NCI-H2171 (cell line): ENCODE data around the gene AGPAT3.
"Not testable (repeated sequence)": the region's sequence is repeated elsewhere in the genome, so short reads cannot be mapped to it uniquely, and the experiment has no call there.

Experiments
- DNase-seq: peaks from one replicate; lab custom pipeline; 2025; lab: John Stamatoyannopoulos, UW

Gene AGPAT3

GRCh38 chr21:43864962-43865539, at the start of gene AGPAT3:
AGPAT3 (plus strand) TSS chr21:43865223; CDS start chr21:43959682, 94,459 bp downstream.
- DNase-seq = no peak

GRCh38 chr21:43815991-43816390, 49.0 kb upstream of the AGPAT3 start:
- DNase-seq = no peak

DNA sequence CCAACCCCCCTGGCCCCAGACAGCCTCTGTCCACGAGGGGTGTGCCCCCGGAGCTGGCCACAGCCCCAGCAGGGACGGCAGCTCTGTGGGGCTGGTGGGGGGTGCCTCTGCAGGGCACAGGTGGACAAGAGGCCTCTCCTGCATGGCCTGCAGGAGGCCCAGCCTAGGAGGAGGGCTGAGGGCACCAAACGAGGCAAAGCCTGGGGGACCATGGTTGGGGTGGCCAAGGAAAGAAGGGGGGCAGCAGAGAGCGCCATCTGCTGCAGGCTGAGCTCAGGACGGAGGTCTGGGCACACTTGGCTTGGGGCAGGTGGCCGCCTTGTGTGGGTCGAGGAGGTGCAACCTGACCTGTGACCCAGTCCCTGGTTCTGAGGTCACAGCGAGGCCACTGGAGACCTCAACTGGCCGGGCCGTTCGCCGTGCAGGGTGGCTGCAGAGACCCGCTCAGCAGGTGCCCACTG, 48.4 kb upstream of the AGPAT3 start:
- DNase-seq = no peak

DNA sequence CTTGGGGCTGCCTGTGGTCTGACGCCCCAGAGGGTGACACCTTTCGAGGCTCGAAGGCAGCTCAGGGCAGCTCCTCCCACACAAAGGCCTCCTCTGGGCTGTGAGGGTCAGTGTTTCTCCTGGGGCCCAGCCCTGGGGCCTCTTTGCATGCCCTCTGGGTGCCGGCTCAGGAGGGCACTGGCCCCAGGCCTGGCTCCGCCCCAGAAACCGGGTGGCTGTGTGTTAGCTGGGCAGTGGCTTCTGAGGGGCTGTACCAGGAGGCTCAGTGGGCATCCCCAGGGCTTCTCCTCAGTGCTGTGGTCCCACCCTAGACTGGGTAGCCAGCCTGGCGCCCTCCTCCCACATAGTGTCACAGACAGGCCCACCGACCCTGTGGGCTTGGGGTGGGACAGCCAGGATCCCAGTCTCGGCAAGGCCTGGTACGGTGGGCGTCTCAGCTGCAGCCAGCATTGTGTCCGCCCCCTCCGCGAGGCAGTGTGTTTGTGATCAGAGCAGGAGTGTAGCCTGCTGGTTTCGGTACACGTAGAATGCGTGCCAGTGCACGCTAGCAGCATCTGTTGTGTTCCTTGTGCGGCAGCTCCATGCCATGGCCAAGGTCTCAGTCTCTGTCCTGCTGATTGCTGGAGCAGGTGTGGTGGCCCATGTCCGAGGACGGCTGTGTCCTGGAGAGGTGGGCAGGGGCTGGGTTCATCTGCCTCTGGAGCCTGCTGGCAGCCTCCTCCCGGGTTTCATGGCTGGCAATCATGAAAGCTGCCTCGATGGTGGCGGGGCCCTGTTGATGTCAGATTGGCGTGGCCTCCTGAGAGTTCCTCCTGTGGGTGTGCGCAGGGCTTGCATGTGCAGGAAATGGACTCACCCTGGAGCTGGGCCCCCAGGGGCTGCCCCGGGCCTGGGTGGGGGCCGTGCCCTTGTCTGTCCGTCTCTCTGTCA, 47.6 kb upstream of the AGPAT3 start:
- no peak for DNase-seq

- no peak for DNase-seq
Observed at GRCh38 chr21:43818685-43819084, 46.3 kb upstream of the AGPAT3 start.

- DNase-seq = no peak
Observed at GRCh38 chr21:43819511-43820405, 45.3 kb upstream of the AGPAT3 start.

- no peak for DNase-seq
Observed at GRCh38 chr21:43820466-43820865, 44.6 kb upstream of the AGPAT3 start.

DNA sequence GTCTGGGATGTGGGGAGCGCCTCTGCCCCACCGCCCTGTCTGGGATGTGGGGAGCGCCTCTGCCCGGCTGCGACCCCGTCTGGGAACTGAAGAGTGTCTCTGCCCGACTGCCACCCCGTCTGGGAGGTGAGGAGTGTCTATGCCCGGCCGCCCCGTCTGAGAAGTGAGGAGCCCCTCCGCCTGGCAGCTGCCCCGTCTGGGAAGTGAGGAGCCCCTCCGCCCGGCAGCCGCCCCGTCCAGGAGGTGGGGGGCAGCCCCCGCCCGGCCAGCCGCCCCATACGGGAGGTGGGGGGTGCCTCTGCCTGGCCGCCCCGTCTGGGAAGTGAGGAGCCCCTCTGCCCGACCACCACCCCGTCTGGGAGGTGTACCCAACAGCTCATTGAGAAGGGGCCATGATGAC, 42.9 kb upstream of the AGPAT3 start:
- not testable (repeated sequence) for DNase-seq

- DNase-seq = not testable (repeated sequence)
Observed at GRCh38 chr21:43822741-43823140, 42.3 kb upstream of the AGPAT3 start.

DNA sequence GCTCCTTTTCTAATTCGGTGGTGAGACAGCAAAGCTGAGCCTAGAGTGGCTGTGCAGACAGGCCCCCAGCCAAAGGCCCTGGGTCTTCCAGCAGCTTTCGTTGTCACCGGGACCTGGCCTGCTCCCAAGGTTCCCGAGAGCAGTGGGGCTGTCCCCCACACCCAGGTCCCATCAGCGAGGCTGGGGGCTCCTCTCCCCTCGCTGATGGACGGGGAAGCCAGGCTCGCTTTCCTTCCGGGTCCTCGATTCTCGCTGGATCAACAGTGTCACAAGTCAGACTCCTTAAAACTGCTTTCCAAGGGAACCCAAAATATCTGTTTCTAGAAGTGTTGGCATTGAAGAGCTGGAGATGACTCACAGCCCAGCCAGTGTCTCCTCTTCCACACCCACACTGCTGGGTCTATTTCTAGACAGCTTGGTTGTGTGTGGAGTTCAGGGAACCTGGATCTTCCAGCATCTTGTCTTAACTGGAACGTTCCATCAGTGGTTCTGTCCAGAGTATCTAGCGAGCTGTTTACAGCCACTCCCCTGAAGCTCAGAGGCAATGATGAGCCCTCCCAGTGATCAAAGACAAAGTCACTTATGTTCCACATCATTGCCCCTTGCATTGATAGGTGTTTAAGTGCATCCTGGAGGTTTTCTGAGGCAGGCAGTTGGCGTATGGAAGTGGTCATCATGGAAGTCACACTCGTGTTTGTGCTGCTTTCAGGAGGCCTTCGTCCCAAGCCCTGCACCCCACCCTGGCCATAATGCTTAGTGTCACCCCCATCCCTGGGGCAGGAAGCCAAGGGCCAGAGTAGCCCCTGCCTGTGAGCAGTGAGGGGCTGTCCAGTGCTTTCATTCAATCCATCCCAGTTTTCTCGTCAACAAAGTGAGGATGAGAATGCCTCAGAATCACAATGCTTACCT, 40.4 kb upstream of the AGPAT3 start:
- no peak for DNase-seq

DNA sequence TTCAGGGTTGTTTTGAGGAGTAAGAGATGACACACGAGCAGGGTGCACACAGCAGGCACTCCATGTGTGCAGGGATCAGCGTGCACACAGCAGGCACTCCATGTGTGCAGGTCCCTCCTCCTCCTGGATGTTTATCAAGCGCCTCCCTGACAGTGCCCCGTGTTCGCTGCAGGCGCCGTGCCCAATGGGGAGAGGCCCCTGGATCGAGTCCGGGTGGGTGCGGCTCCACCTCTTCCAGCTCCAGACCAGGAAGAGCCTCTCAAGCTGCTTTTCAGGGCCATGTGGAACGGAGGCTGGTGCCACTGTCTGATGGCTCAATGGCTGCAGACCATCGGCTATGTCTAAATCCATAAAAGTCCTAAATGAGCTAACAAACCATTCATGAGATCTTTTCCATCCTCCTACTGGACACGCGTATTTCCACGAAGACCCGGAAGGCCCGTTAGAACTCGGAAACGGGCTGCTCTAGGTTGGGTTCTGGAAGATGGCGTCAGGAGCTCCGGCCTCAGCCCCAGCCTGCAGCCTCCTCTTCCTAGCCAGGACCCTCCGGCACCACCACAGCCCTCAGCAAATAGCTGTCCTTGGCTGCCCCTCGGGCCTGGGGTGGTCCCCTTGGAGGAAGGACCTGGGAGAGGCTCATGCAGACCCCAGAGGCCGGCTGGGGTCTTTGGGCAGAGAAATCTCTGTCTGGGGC, 39.6 kb upstream of the AGPAT3 start:
- DNase-seq = no peak

DNA sequence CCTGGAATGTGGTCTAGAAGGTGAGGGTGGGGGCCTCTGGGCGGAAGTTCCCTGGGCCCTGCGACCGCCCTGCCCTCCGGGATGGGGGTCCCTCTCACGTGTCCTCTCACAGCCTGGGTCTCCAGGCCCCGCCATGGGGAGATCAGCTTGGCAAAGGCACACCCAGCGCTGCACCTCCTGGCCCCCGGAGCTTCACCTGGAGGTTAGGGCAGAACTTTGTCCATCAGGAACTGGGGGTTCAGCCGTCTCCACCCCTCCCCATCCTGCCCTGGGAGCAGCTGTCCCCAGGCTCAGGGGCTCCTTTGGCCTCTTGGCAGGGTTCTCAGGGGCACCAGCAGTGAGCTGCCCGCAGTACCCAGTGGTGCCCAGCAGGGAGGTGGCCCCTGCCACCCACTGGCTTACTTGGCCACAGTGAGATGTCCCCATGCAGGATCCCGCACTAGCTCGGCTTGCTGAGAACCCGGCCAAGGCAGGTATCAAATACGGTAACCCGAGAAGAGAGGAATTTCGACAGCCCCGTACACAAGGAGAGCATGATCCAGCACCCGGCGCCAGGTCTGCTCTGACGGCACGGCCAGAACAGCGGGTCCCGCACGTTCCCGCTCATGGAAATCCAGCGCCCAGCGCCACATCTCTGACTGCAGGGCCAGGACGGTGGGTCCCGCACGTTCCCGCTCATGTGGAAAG, 38.9 kb upstream of the AGPAT3 start:
- DNase-seq = peak; percentile 48

DNA sequence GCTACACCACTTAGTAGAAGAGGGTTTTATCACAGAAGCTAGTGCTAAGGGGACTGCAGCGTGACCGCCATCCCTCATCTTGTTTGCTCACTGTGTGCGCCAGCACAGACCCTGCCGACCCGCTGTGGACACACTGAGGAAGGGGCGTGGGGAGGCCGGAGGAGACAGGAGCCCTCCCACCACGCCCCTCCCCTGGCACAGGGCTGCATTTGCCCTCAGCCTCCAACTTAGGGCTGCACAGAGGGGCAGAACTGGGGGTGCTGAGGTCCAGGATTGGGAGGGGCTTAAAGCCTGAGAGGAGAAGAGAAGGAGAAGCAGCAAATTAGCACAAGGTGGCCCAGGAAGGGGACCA, 38.4 kb upstream of the AGPAT3 start:
- no peak for DNase-seq

- DNase-seq = peak; percentile 53
Observed at GRCh38 chr21:43827015-43827611, 37.9 kb upstream of the AGPAT3 start.

DNA sequence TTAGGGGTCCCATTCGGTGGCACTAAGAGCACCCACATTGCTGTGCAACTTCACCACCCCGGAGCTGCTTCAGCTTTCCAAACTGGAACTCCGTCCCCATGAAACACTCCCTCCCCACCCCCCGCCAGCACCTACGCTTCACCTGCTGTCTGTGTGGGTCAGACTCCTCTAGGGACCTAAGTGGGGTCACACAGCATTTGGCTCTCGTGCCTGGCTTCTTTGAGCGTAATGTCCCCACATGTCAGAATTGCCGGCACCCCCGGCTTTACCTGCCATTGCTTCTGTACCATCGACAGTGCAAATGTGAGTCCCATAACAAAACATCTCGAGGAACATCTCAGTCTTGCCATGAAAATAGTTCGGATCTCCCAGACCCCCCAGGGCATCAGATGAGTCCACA, 35.9 kb upstream of the AGPAT3 start:
- DNase-seq = no peak

GRCh38 chr21:43829575-43830119, 35.4 kb upstream of the AGPAT3 start:
- DNase-seq = no peak

GRCh38 chr21:43832158-43832550, 32.9 kb upstream of the AGPAT3 start:
- DNase-seq = no peak

DNA sequence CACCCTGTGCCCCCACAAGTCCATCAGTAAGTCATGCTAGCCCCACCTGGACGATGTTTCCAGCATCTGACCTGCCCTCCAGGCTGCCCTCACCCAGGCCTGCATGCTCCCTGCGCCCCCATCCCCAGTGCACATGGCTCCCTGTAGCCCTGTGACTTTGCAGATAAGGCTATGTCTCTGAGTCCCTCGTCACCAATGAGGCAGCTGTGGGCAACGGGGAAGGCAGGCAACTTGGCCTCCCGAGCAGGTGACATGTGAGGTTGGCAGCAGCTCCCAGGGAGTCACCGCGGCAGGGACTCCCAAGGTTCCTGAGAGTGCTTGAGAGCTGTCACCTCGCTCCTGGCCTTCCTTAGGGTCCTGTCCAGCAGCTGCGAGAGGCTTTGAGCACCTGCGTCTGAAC, 32.4 kb upstream of the AGPAT3 start:
- no peak for DNase-seq

DNA sequence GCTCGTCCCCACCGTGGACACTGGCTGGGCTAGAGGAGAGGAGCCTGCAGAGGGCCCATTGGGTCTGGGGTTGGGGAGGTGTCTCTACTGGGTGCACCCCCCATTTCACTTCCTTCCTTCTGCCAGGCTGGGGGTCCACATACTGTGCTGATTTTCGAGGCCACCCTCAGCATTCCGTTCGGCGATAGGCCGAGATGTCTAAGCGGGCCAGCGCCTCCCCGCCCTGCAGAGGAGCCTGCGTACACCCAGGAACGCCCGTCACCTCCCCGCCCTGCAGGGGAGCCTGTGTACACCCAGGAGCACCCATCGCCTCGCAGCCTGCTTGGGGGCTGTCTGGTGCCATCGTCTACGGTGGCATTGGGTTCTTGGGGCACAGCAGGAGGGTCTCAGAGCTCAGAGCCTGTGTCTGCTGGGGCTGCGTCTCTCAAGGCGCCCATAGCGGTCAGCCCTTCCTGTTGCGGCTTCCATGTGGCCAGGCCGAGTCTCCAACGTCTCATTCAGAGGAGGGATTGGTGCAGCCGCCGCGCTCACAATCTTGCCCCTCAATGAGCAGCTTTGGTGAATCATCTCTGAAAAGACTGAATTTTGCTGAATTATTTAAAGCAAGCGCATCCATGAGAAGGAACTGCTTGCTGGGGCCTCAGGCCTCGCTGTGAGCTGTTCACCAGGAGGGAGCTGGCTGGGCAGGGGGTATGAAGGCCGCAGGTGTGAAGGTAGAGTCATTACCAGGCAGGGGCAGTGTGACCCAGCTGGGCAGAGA, 30.7 kb upstream of the AGPAT3 start:
- no peak for DNase-seq
